ENCODE measurements around the gene PLB1.

PLB1 gene

DNA sequence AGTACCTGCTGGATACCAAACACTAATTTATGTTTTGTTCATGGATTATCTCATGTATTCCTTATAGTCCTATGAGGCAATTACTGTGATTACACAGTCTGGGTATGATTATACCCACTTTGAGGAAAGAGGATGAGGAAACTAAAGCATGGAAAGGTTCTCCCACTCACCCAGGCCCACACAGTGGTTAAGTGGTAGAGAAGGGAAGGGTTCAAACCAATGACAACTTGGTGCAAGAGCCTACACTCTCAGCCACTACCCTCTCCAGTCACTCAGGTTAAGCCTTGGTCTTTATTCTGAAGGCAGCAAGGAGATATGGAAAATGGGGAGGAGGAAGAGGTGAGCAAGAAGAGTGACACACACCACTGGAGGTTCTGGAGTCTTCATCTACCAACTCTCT is 191.3 kb downstream of the PLB1 start:
- ChIA-PET CTCF (no interaction called here), POLR2A (ENCODE audit: low non-redundant PET) (no interaction called here)
- no peak overlapping the region for H3K27ac ChIP-seq
- DNase-seq (ENCODE audit: low spot score): no peak
- TF ChIP-seq, protein P1, sequence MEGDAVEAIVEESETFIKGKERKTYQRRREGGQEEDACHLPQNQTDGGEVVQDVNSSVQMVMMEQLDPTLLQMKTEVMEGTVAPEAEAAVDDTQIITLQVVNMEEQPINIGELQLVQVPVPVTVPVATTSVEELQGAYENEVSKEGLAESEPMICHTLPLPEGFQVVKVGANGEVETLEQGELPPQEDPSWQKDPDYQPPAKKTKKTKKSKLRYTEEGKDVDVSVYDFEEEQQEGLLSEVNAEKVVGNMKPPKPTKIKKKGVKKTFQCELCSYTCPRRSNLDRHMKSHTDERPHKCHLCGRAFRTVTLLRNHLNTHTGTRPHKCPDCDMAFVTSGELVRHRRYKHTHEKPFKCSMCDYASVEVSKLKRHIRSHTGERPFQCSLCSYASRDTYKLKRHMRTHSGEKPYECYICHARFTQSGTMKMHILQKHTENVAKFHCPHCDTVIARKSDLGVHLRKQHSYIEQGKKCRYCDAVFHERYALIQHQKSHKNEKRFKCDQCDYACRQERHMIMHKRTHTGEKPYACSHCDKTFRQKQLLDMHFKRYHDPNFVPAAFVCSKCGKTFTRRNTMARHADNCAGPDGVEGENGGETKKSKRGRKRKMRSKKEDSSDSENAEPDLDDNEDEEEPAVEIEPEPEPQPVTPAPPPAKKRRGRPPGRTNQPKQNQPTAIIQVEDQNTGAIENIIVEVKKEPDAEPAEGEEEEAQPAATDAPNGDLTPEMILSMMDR (conservative IDR thresholded peaks at IDR 0.05; ENCODE audit: low read depth): no peak

DNA sequence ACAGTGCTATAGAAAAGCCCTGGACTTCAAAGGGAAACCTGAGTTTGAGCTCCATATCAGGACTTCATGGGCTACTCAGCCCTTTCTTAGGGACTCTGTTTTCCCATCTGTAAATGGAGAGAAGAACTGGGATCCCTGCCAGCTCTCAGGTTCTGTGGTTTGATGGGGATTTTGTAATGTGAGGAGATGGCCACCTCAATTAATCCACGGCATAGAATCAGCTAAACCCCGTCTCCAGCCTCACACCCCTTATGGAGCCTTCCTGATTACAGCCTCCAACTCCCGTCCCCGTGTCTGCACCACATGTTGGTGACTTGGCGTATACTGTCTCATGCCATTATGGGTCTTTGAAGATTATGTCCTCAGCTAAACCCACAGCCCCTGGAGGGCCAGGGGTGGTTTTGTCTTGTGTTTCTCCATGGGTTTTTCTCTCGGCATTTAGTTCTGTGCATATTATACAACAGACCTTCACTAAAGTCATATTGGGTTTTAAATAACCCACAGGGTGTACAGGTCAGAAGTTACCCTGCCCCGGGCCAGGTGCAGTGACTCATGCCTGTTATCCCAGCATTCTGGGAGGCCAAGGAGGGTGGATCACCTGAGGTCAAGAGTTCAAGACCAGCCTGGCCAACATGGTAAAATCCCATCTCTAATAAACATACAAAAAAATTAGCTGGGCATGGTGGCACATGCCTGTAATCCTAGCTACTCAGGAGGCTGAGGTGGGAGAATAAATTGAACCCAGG is 192.0 kb downstream of the PLB1 start:
- POLR2A ChIA-PET (ENCODE audit: low non-redundant PET): no interaction called here

DNA sequence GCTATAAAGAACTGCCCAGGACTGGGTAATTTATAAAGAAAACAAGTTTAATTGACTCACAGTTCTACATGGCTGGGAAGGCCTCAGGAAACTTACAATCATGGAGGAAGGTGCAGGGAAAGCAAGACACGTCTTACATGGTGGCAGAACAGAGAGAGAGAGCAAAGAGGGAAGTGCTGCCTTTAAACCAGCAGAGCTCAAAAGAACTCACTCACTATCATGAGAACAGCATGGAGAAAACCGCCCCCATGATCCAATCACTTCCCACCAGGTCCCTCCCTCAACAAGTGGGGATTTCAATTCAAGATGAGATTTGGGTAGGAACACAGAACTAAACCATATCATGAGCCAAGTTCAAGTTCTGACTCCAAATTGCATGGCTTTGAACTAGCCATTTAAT is 193.0 kb downstream of the PLB1 start:
- DNase-seq (ENCODE audit: low spot score): no peak
- no peak overlapping the region for H3K27ac ChIP-seq
- ChIA-PET CTCF (interaction anchor here (0.9 kb wide), 1 partner anchor 17 kb away, joined by 3 read pairs; no protein-coding TSS in a partner anchor), POLR2A (ENCODE audit: low non-redundant PET) (no interaction called here)
- TF ChIP-seq, protein P1 (conservative IDR thresholded peaks at IDR 0.05; ENCODE audit: low read depth): no peak

More for the DNA sequence above, 192.0 kb downstream of the PLB1 start:
- TF ChIP-seq, protein P1 (conservative IDR thresholded peaks at IDR 0.05; ENCODE audit: low read depth): no peak
- no peak for DNase-seq (ENCODE audit: low spot score)
- CTCF ChIA-PET: interaction anchor here (0.6 to 0.9 kb wide), 3 partner anchors 18 to 97 kb away, joined by 3 read pairs; no protein-coding TSS in a partner anchor
- H3K27ac ChIP-seq: no peak overlapping the region

- POLR2A ChIA-PET (ENCODE audit: low non-redundant PET): no interaction called here
- TF ChIP-seq, protein P1 (conservative IDR thresholded peaks at IDR 0.05; ENCODE audit: low read depth): no peak
- CTCF ChIA-PET: interaction anchor here (0.6 to 0.9 kb wide), 2 partner anchors 15 to 94 kb away, joined by 3 to 5 read pairs; no protein-coding TSS in a partner anchor
- no peak for DNase-seq (ENCODE audit: low spot score)
- no peak overlapping the region for H3K27ac ChIP-seq
Measured at GRCh38 chr2:28689771-28690170, 193.9 kb downstream of the PLB1 start.

GRCh38 chr2:28692411-28692810 is 196.6 kb downstream of the PLB1 start:
- no peak overlapping the region for H3K27ac ChIP-seq
- ChIA-PET POLR2A (ENCODE audit: low non-redundant PET) (no interaction called here), CTCF (interaction anchor here (0.6 kb wide), 1 partner anchor 428 kb away, joined by 4 read pairs; no protein-coding TSS in a partner anchor)
- no peak for DNase-seq (ENCODE audit: low spot score)
- TF ChIP-seq, protein P1 (conservative IDR thresholded peaks at IDR 0.05; ENCODE audit: low read depth): no peak

DNA sequence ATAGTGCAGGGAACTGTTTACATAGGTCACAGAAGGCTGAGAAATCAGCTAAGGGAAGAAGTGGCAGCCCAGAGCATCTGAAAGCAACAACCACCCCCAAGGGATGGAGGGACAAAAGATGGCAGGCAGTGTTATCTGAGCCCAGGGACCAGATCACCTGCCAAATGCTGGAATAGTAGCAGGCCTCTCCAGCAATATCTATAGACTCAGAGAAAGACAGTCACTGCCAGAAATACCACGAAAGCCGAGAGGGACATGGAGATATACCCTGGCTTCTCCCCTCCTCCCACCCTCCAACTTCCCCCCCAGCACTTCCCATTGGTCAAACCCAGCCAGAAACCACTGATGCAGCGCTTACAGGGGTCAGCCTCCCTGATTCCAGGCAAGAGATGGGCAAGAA is 197.4 kb downstream of the PLB1 start:
- CTCF ChIA-PET: interaction anchor here (0.6 kb wide), 1 partner anchor 427 kb away, joined by 4 read pairs; no protein-coding TSS in a partner anchor
- POLR2A ChIA-PET (ENCODE audit: low non-redundant PET): no interaction called here
- no peak for DNase-seq (ENCODE audit: low spot score)
- H3K27ac ChIP-seq: no peak overlapping the region
- TF ChIP-seq, protein P1 (conservative IDR thresholded peaks at IDR 0.05; ENCODE audit: low read depth): no peak

All from RWPE1 (cell line).